SK-N-SH treated with all-trans-retinoic acid at 6 μM for 48 hours (cell line): ENCODE data around the gene ASNS.

ENCODE experiments used
- ATAC-seq: fragments of 200-7000 bp; cut with Tn5 transposase; 3 replicates; pipeline ENCODE4 v1.9.1; 2020; ENCODE audit warnings: mild to moderate bottlenecking, moderate library complexity
- ARNTL ChIP-seq: fragments of 450-650 bp; formaldehyde crosslinking; IDR thresholded peaks from 2 replicates; pipeline ENCODE4 v1.5.0; 2020; ENCODE audit warnings: low read depth, mild to moderate bottlenecking, moderate library complexity, borderline replicate concordance
- BACH2 ChIP-seq: fragments of 250-450 bp; sonication (Bioruptor Pico); IDR thresholded peaks from 2 replicates; pipeline ENCODE4 v1.9.0; 2021; ENCODE audit warnings: mild to moderate bottlenecking, borderline replicate concordance
- ESRRG ChIP-seq: fragments of 250-450 bp; sonication (Bioruptor Pico); IDR thresholded peaks from 2 replicates; pipeline ENCODE4 v1.6.1; 2021; ENCODE audit warnings: mild to moderate bottlenecking
- GLIS3 ChIP-seq: fragments of 250-450 bp; sonication (Bioruptor Pico); IDR thresholded peaks from 2 replicates; pipeline ENCODE4 v1.5.0; 2020; ENCODE audit warnings: mild to moderate bottlenecking, moderate library complexity
- ISL1 ChIP-seq: fragments of 250-450 bp; sonication (Bioruptor Pico); IDR thresholded peaks from 2 replicates; pipeline ENCODE4 v2.1.2; 2022; ENCODE audit warnings: mild to moderate bottlenecking, moderate library complexity
- OSR1 ChIP-seq: fragments of 250-450 bp; sonication (Bioruptor Pico); IDR thresholded peaks from 2 replicates; pipeline ENCODE4 v1.8.0; 2022; ENCODE audit warnings: moderate library complexity, mild to moderate bottlenecking, inconsistent platforms
- RARB ChIP-seq: fragments of 250-450 bp; sonication (Bioruptor Pico); IDR thresholded peaks from 2 replicates; pipeline ENCODE4 v1.8.0; 2021; ENCODE audit warnings: mild to moderate bottlenecking, moderate library complexity
- TCF4 ChIP-seq: fragments of 250-450 bp; sonication (Bioruptor Pico); IDR thresholded peaks from 2 replicates; pipeline ENCODE4 v1.8.0; 2021; ENCODE audit warnings: mild to moderate bottlenecking, moderate library complexity, borderline replicate concordance
- TOX ChIP-seq: fragments of 250-450 bp; sonication (Bioruptor Pico); IDR thresholded peaks from 2 replicates; pipeline ENCODE4 v1.8.0; 2021; ENCODE audit warnings: mild to moderate bottlenecking, moderate library complexity, borderline replicate concordance
- TSHZ2 ChIP-seq: fragments of 250-450 bp; sonication (Bioruptor Pico); IDR thresholded peaks from 2 replicates; pipeline ENCODE4 v1.5.0; 2020; ENCODE audit warnings: mild to moderate bottlenecking, moderate library complexity
- ZFP3 ChIP-seq: fragments of 250-450 bp; sonication (Bioruptor Pico); IDR thresholded peaks from 2 replicates; pipeline ENCODE4 v1.5.0; 2020; ENCODE audit warnings: mild to moderate bottlenecking, moderate library complexity
- ZFP30 ChIP-seq: fragments of 450-650 bp; formaldehyde crosslinking; IDR thresholded peaks from 2 replicates; pipeline ENCODE4 v1.5.0; 2022; ENCODE audit warnings: mild to moderate bottlenecking, moderate library complexity
- ZNF565 ChIP-seq: fragments of 450-650 bp; formaldehyde crosslinking; conservative IDR thresholded peaks from 2 replicates; pipeline ENCODE4 v1.5.0; 2020; ENCODE audit warnings: low read depth, mild to moderate bottlenecking, moderate library complexity
- ZNF70 ChIP-seq: fragments of 450-650 bp; formaldehyde crosslinking; IDR thresholded peaks from 2 replicates; pipeline ENCODE4 v1.5.0; 2020; ENCODE audit warnings: mild to moderate bottlenecking, moderate library complexity
- ZNF8 ChIP-seq: fragments of 450-650 bp; formaldehyde crosslinking; IDR thresholded peaks from 2 replicates; pipeline ENCODE4 v1.5.0; 2020; ENCODE audit warnings: mild to moderate bottlenecking, moderate library complexity
- TF ChIP-seq, protein P1 (sequence below): fragments of 250-450 bp; sonication (Bioruptor Pico); IDR thresholded peaks from 2 replicates; pipeline ENCODE4 v1.8.0; 2020; ENCODE audit warnings: mild to moderate bottlenecking, moderate library complexity, borderline replicate concordance
- TF ChIP-seq, protein P2 (sequence below): fragments of 250-450 bp; sonication (Bioruptor Pico); IDR thresholded peaks from 2 replicates; pipeline ENCODE4 v1.5.1; 2021; ENCODE audit warnings: mild to moderate bottlenecking, moderate library complexity
- TF ChIP-seq, protein P3 (sequence below): fragments of 250-450 bp; sonication (Bioruptor Pico); IDR thresholded peaks from 2 replicates; pipeline ENCODE4 v1.8.0; 2021; ENCODE audit warnings: low read depth, mild to moderate bottlenecking, moderate library complexity, borderline replicate concordance

The ASNS gene

GRCh38 chr7:97871659-97872024 is 566 bp downstream of the ASNS start:
- no peak for ATAC-seq
- TF ChIP-seq ARNTL (CRISPR knock-in tag) (no peak), TOX (no peak), OSR1 (CRISPR knock-in tag) (no peak), BACH2 (CRISPR knock-in tag) (no peak), ESRRG (CRISPR knock-in tag) (no peak)
- TF ChIP-seq, protein P1, sequence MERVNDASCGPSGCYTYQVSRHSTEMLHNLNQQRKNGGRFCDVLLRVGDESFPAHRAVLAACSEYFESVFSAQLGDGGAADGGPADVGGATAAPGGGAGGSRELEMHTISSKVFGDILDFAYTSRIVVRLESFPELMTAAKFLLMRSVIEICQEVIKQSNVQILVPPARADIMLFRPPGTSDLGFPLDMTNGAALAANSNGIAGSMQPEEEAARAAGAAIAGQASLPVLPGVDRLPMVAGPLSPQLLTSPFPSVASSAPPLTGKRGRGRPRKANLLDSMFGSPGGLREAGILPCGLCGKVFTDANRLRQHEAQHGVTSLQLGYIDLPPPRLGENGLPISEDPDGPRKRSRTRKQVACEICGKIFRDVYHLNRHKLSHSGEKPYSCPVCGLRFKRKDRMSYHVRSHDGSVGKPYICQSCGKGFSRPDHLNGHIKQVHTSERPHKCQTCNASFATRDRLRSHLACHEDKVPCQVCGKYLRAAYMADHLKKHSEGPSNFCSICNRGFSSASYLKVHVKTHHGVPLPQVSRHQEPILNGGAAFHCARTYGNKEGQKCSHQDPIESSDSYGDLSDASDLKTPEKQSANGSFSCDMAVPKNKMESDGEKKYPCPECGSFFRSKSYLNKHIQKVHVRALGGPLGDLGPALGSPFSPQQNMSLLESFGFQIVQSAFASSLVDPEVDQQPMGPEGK (CRISPR knock-in tag), result no peak
- TF ChIP-seq, protein P2, sequence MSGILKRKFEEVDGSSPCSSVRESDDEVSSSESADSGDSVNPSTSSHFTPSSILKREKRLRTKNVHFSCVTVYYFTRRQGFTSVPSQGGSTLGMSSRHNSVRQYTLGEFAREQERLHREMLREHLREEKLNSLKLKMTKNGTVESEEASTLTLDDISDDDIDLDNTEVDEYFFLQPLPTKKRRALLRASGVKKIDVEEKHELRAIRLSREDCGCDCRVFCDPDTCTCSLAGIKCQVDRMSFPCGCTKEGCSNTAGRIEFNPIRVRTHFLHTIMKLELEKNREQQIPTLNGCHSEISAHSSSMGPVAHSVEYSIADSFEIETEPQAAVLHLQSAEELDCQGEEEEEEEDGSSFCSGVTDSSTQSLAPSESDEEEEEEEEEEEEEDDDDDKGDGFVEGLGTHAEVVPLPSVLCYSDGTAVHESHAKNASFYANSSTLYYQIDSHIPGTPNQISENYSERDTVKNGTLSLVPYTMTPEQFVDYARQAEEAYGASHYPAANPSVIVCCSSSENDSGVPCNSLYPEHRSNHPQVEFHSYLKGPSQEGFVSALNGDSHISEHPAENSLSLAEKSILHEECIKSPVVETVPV (CRISPR knock-in tag), result no peak

DNA sequence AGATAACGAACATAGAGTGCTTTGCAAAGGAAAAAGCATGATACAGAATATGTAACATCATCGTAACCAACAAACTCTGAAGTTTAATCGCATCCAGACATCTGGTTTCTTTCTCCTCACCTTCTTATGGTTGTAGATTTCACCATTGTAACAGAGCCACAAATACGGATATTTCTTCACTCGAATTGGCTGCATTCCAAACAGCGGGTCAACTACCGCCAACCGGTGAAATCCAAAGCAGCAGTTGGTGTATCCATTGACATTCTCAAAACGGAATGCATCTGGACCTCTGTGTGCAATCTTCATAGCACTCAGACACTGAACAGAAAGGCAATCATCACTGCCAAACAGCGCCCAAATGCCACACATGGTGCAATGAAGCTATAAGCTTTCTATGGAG is 3.4 kb downstream of the ASNS start:
- TF ChIP-seq TSHZ2 (CRISPR knock-in tag), result no peak
- no peak for TF ChIP-seq RARB (CRISPR knock-in tag)
- no peak for ATAC-seq

DNA sequence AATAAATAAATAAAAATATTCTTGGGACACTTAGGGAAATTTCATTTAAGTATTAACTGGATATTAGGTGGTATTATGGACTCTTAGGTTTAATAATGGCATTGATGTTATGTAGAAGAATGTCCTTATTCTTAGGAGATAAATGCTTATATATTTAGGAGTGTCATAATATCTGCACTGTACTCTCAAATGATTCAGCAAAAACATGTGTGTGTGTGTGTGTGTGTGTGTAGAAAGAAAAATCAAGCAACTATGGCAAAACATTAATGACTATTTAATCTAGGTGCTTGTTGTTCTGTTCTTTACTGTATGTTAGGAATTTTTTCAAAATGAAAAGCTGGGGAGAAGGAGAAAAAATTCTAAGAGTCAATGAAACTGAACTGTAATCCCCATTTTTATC is 3.9 kb downstream of the ASNS start:
- ATAC-seq, result no peak
- no peak for TF ChIP-seq ZNF8 (CRISPR knock-in tag)
- TF ChIP-seq, protein P2 (CRISPR knock-in tag), result no peak
- no peak for TF ChIP-seq ZFP3 (CRISPR knock-in tag)
- no peak for TF ChIP-seq ISL1 (CRISPR knock-in tag)
- TF ChIP-seq, protein P3, sequence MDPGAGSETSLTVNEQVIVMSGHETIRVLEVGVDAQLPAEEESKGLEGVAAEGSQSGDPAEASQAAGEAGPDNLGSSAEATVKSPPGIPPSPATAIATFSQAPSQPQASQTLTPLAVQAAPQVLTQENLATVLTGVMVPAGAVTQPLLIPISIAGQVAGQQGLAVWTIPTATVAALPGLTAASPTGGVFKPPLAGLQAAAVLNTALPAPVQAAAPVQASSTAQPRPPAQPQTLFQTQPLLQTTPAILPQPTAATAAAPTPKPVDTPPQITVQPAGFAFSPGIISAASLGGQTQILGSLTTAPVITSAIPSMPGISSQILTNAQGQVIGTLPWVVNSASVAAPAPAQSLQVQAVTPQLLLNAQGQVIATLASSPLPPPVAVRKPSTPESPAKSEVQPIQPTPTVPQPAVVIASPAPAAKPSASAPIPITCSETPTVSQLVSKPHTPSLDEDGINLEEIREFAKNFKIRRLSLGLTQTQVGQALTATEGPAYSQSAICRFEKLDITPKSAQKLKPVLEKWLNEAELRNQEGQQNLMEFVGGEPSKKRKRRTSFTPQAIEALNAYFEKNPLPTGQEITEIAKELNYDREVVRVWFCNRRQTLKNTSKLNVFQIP, result no peak
- no peak for TF ChIP-seq ESRRG (CRISPR knock-in tag)
- no peak for TF ChIP-seq OSR1 (CRISPR knock-in tag)
- no peak for TF ChIP-seq RARB (CRISPR knock-in tag)

DNA sequence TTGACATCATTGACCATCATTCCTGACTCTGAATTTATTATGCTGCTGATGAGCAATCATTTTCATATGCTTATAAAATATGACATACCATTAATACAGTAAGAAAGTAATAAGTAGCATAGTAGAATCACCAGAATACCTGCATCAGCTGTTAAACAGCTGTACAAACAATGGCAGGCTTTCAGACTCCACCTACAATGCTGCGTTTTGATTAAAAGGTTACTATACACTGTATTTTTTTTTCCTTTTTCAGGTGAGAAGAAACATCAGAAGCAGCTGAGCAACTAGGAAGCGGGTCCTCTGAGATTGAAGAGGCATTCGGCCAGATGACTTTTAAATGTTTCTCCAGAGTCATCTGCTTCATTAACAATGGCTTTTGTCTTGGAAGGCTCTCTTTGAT is 7.1 kb downstream of the ASNS start:
- no peak for ATAC-seq
- TF ChIP-seq, protein P1 (CRISPR knock-in tag), result no peak
- no peak for TF ChIP-seq TOX
- no peak for TF ChIP-seq ZNF565
- TF ChIP-seq RARB (CRISPR knock-in tag), result no peak
- TF ChIP-seq ZFP30 (CRISPR knock-in tag), result no peak
- TF ChIP-seq, protein P3, result no peak
- TF ChIP-seq, protein P2 (CRISPR knock-in tag), result no peak
- TF ChIP-seq TCF4, result no peak
- TF ChIP-seq ESRRG (CRISPR knock-in tag), result no peak
- TF ChIP-seq GLIS3, result no peak
- TF ChIP-seq ZNF70 (CRISPR knock-in tag), result no peak
